Measurements from ENCODE around the gene SLC25A12. TPM values are rescaled to one million over a fixed set of nuclear protein-coding genes. Genes with fewer than 3 reads are reported as not detected.

The SLC25A12 gene
- total and polyA plus RNA-seq, 10 of the 15 experiments (the other 5 are each of a cell fraction or from before 2014, with no cell fraction given) = 20.9 to 50.0 (median 33.0) TPM

DNA sequence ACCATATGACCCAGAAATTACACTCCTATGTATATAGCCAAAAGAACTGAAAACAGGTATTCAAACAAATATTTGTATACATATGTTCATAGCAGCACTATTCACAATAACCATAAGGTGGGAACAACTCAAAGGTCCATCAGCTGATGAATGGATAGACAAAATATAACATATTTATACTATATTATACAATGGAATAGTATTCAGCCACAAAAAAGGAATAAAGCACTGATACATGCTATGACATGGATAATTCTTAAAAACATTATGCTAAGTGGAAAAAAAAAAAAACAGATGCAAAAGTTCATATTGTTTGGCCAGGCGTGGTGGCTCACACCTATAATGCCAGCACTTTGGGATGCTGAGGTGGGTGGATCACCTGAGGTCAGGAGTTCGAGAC lies 52.0 kb downstream of the SLC25A12 start:
- no peak for DNase-seq (ENCODE audit: low read depth, low spot score)
- Histone ChIP-seq H3K4me2 (ENCODE audit: control insufficient read depth, insufficient read depth) (no peak overlapping the region), H3K4me1 (ENCODE audit: control insufficient read depth, insufficient read depth, low read length) (no peaks in the 10 kb centered on the region), H3K4me3 (no peak overlapping the region), H3K27ac (ENCODE audit: control insufficient read depth, insufficient read depth) (no peak overlapping the region), H3K79me2 (ENCODE audit: control insufficient read depth, insufficient read depth, low read length) (no peaks in the 10 kb centered on the region), H3K9ac (ENCODE audit: control insufficient read depth, insufficient read depth, low read length) (no peak overlapping the region), H3K27me3 (replicated peaks in 1 of 2; ENCODE audit: control insufficient read depth in 2 of 2, insufficient read depth in 2 of 2, low read length in 1 of 2) (no peaks in the 10 kb centered on the region), H2AFZ (ENCODE audit: control insufficient read depth, low read depth, low read length) (no peak overlapping the region), H4K20me1 (ENCODE audit: control insufficient read depth, insufficient read depth) (no peaks in the 10 kb centered on the region), H3K9me3 (replicated peaks; ENCODE audit: control insufficient read depth, insufficient read depth, low read length) (no peaks in the 10 kb centered on the region), H3K36me3 (ENCODE audit: control insufficient read depth in 2 of 2, insufficient read depth in 2 of 2, low read length in 1 of 2) (peaks cover 0 to 8% of the 10 kb centered on the region in 2 experiments; a peak in 2 of 4 replicates)
- SMC1A ChIA-PET (ENCODE audit: uncharacterized antibody, unreplicated experiment) = no interaction called here
- RAD21 ChIA-PET (ENCODE audit: unreplicated experiment) = no interaction called here
- BruUV-seq (replicated peaks) = no TSS peak
- CTCF ChIA-PET = no interaction called here
- in situ Hi-C loops (cut with MboI) (no loop called here), intact Hi-C loops (cut with micrococcal nuclease; ENCODE audit: unreplicated experiment) (no loop called here)
- 97% methylated on average over 2 of the region's 2 CpGs for WGBS (ENCODE audit: insufficient coverage, insufficient replicate concordance, low lambda C conversion rate, missing lambda C conversion rate)
- TF ChIP-seq EP300 (IDR thresholded peaks at IDR 0.05; ENCODE audit: borderline replicate concordance in 1 of 2, control insufficient read depth in 1 of 2, low read depth in 2 of 2, low read length in 2 of 2) = no peak
- no peak for TF ChIP-seq KDM1A (IDR thresholded peaks at IDR 0.05; ENCODE audit: borderline replicate concordance)
- TF ChIP-seq ATF7 (IDR thresholded peaks at IDR 0.05; ENCODE audit: low read depth) = no peak
- TF ChIP-seq CHD2 (IDR thresholded peaks at IDR 0.05; ENCODE audit: borderline replicate concordance, low read depth, low read length) = no peak
- TF ChIP-seq BCL11A (IDR thresholded peaks at IDR 0.05; ENCODE audit: low read depth, low read length) = no peak
- TF ChIP-seq TAF1 (IDR thresholded peaks at IDR 0.05; ENCODE audit: borderline replicate concordance, low read depth, low read length) = no peak
- TF ChIP-seq STAT1 (conservative IDR thresholded peaks at IDR 0.05) = no peak
- no peak for TF ChIP-seq FOXM1 (IDR thresholded peaks at IDR 0.05; ENCODE audit: low read depth, low read length)
- no peak for TF ChIP-seq EED (IDR thresholded peaks at IDR 0.05; ENCODE audit: low read depth)
- TF ChIP-seq, protein P1, sequence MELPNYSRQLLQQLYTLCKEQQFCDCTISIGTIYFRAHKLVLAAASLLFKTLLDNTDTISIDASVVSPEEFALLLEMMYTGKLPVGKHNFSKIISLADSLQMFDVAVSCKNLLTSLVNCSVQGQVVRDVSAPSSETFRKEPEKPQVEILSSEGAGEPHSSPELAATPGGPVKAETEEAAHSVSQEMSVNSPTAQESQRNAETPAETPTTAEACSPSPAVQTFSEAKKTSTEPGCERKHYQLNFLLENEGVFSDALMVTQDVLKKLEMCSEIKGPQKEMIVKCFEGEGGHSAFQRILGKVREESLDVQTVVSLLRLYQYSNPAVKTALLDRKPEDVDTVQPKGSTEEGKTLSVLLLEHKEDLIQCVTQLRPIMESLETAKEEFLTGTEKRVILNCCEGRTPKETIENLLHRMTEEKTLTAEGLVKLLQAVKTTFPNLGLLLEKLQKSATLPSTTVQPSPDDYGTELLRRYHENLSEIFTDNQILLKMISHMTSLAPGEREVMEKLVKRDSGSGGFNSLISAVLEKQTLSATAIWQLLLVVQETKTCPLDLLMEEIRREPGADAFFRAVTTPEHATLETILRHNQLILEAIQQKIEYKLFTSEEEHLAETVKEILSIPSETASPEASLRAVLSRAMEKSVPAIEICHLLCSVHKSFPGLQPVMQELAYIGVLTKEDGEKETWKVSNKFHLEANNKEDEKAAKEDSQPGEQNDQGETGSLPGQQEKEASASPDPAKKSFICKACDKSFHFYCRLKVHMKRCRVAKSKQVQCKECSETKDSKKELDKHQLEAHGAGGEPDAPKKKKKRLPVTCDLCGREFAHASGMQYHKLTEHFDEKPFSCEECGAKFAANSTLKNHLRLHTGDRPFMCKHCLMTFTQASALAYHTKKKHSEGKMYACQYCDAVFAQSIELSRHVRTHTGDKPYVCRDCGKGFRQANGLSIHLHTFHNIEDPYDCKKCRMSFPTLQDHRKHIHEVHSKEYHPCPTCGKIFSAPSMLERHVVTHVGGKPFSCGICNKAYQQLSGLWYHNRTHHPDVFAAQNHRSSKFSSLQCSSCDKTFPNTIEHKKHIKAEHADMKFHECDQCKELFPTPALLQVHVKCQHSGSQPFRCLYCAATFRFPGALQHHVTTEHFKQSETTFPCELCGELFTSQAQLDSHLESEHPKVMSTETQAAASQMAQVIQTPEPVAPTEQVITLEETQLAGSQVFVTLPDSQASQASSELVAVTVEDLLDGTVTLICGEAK (IDR thresholded peaks at IDR 0.05; ENCODE audit: borderline replicate concordance) = no peak
- no peak for TF ChIP-seq TCF7 (IDR thresholded peaks at IDR 0.05; ENCODE audit: borderline replicate concordance)
- TF ChIP-seq YBX1 (IDR thresholded peaks at IDR 0.05) = no peak
- no peak for FAIRE-seq
- ATAC-seq = no peak
- POLR2A ChIA-PET = no interaction called here
